ENCODE measurements around the gene PLCH1. TPM values are rescaled to one million over a fixed set of nuclear protein-coding genes. Genes with fewer than 3 reads are reported as not detected.
A peak's percentile ranks its signal among the peaks of the same experiment; 100 is the strongest.

PLCH1 gene
- total and polyA plus RNA-seq, 2 of the 13 experiments (the other 11 are each of a cell fraction or from before 2014, with no cell fraction given), result 2.0 to 3.0 TPM

- Histone ChIP-seq H3K9ac (ENCODE audit: insufficient read depth, low read depth, low read length) (peak overlapping the region; percentile 22; the same call in 1 of the 2 replicates), H4K20me1 (ENCODE audit: insufficient read depth, low read length) (no peaks in the 10 kb centered on the region), H3K9me3 (ENCODE audit: low read length) (no peaks in the 10 kb centered on the region), H3K27ac (ENCODE audit: extremely low read length, insufficient read depth, low read length) (peak overlapping the region; percentile 17), H3K4me3 (replicated peaks in 1 of 3; ENCODE audit: insufficient read depth in 1 of 3, low read depth in 2 of 3, low read length in 3 of 3) (no peak overlapping the region; a peak in 1 of 6 replicates), H3K4me2 (ENCODE audit: low read depth, low read length) (peak overlapping the region; percentile 71), H3K27me3 (ENCODE audit: control insufficient read depth in 1 of 2, insufficient read depth in 2 of 2, low read length in 2 of 2) (no peaks in the 10 kb centered on the region), H2AFZ (ENCODE audit: low read length) (no peak overlapping the region), H3K4me1 (ENCODE audit: insufficient read depth, low read length) (peaks cover 43% of the 10 kb centered on the region), H3K36me3 (replicated peaks in 1 of 2; ENCODE audit: control insufficient read depth in 1 of 2, insufficient read depth in 2 of 2, low read length in 2 of 2) (no peaks in the 10 kb centered on the region), H3K79me2 (ENCODE audit: insufficient read depth, low read length) (no peaks in the 10 kb centered on the region)
- TF ChIP-seq NFRKB (IDR thresholded peaks at IDR 0.05) (no peak), NBN (conservative IDR thresholded peaks at IDR 0.05) (no peak), ZNF576 (CRISPR knock-in tag; IDR thresholded peaks at IDR 0.05) (no peak), FOXA3 (CRISPR knock-in tag; IDR thresholded peaks at IDR 0.05) (no peak), REL (CRISPR knock-in tag; conservative IDR thresholded peaks at IDR 0.05) (no peak), NFATC3 (CRISPR knock-in tag; IDR thresholded peaks at IDR 0.05) (no peak)
- FAIRE-seq (no peak), DNase-seq (ENCODE audit: low spot score) (peak; percentile 42), ATAC-seq (peak; percentile 77)
- ChIA-PET CTCF (ENCODE audit: low intra/inter-chr PET ratio, low total read pairs) (no interaction called here), POLR2A (no interaction called here)
- in situ Hi-C loops (cut with HindIII; ENCODE audit: extremely low pct_ligation_motif_present, low pct_unique_long_range_greater_than_20kb) (no loop called here), intact Hi-C loops (cut with micrococcal nuclease; ENCODE audit: unreplicated experiment) (no loop called here)
- no TSS peak for BruUV-seq (replicated peaks)
- 46% methylated on average over 2 of the region's 2 CpGs for WGBS (ENCODE audit: low lambda C conversion rate)
Measured at GRCh38 chr3:155646669-155647068, 98.2 kb downstream of the PLCH1 start.

GRCh38 chr3:155646128-155646527, 98.7 kb downstream of the PLCH1 start:
- Histone ChIP-seq H3K36me3 (replicated peaks in 1 of 2; ENCODE audit: control insufficient read depth in 1 of 2, insufficient read depth in 2 of 2, low read length in 2 of 2) (no peaks in the 10 kb centered on the region), H4K20me1 (ENCODE audit: insufficient read depth, low read length) (no peaks in the 10 kb centered on the region), H3K27ac (ENCODE audit: extremely low read length, insufficient read depth, low read length) (peak overlapping the region; percentile 17), H3K79me2 (ENCODE audit: insufficient read depth, low read length) (no peaks in the 10 kb centered on the region), H3K4me1 (ENCODE audit: insufficient read depth, low read length) (peaks cover 38% of the 10 kb centered on the region), H3K4me3 (replicated peaks in 1 of 3; ENCODE audit: insufficient read depth in 1 of 3, low read depth in 2 of 3, low read length in 3 of 3) (peak overlapping the region in 1 of 3 experiments; percentile 38; a peak in 3 of 6 replicates), H3K9me3 (ENCODE audit: low read length) (no peaks in the 10 kb centered on the region), H3K27me3 (ENCODE audit: control insufficient read depth in 1 of 2, insufficient read depth in 2 of 2, low read length in 2 of 2) (no peaks in the 10 kb centered on the region), H3K4me2 (ENCODE audit: low read depth, low read length) (peak overlapping the region; percentile 71), H2AFZ (ENCODE audit: low read length) (no peak overlapping the region), H3K9ac (ENCODE audit: insufficient read depth, low read depth, low read length) (peak overlapping the region; percentile 22; the same call in 1 of the 2 replicates)
- ChIA-PET POLR2A (no interaction called here), CTCF (ENCODE audit: low intra/inter-chr PET ratio, low total read pairs) (no interaction called here)
- FAIRE-seq, result peak; percentile 34
- peak; percentile 71 for DNase-seq (ENCODE audit: low spot score)
- intact Hi-C loops (cut with micrococcal nuclease; ENCODE audit: unreplicated experiment), result no loop called here
- no TSS peak for BruUV-seq (replicated peaks)
- peak; percentile 95 for ATAC-seq
- in situ Hi-C loops (cut with HindIII; ENCODE audit: extremely low pct_ligation_motif_present, low pct_unique_long_range_greater_than_20kb), result no loop called here
- 8% methylated on average over 5 of the region's 5 CpGs for WGBS (ENCODE audit: low lambda C conversion rate)
- no peak for TF ChIP-seq GLI4 (CRISPR knock-in tag; IDR thresholded peaks at IDR 0.05; ENCODE audit: borderline replicate concordance)
- TF ChIP-seq ZNF276 (CRISPR knock-in tag; IDR thresholded peaks at IDR 0.05; ENCODE audit: low read depth), result no peak
- TF ChIP-seq USF2 (IDR thresholded peaks at IDR 0.05; ENCODE audit: low read depth, low read length), result no peak
- TF ChIP-seq USF2 (CRISPR knock-in tag; IDR thresholded peaks at IDR 0.05; ENCODE audit: borderline replicate concordance), result no peak
- TF ChIP-seq ZNF782 (CRISPR knock-in tag; IDR thresholded peaks at IDR 0.05; ENCODE audit: borderline replicate concordance), result no peak
- TF ChIP-seq MXD4 (CRISPR knock-in tag; IDR thresholded peaks at IDR 0.05), result no peak
- TF ChIP-seq POGZ (CRISPR knock-in tag; IDR thresholded peaks at IDR 0.05), result peak; percentile 68; the same call in 1 of the 2 replicates

Data from HepG2 (cell line).